ENCODE data around the gene MCTP2. TPM values are rescaled to one million over a fixed set of nuclear protein-coding genes. Genes with fewer than 3 reads are reported as not detected.

Gene MCTP2
- total RNA-seq, 1 experiment from 2014 or later, result 7.4 TPM

GRCh38 chr15:94460624-94461023, 229.3 kb downstream of the MCTP2 start:
- ChIA-PET CTCF (no interaction called here), POLR2A (no interaction called here)
- no peak for DNase-seq (ENCODE audit: low spot score)
- TF ChIP-seq CREB1 (CRISPR knock-in tag; IDR thresholded peaks at IDR 0.05) (no peak), ZNF532 (CRISPR knock-in tag; IDR thresholded peaks at IDR 0.05; ENCODE audit: borderline replicate concordance) (no peak), AR (CRISPR knock-in tag; IDR thresholded peaks at IDR 0.05) (no peak), MXD4 (CRISPR knock-in tag; IDR thresholded peaks at IDR 0.05; ENCODE audit: borderline replicate concordance) (no peak), GRHL2 (CRISPR knock-in tag; IDR thresholded peaks at IDR 0.05; ENCODE audit: insufficient replicate concordance, severe bottlenecking) (no peak), ZMAT4 (CRISPR knock-in tag; IDR thresholded peaks at IDR 0.05) (no peak), SP1 (CRISPR knock-in tag; conservative IDR thresholded peaks at IDR 0.05) (no peak), HMGXB4 (CRISPR knock-in tag; IDR thresholded peaks at IDR 0.05) (no peak)
- Mint-ChIP-seq H3K36me3 (no peaks in the 10 kb centered on the region), H3K9me3 (no peaks in the 10 kb centered on the region), H3K27ac (no peak overlapping the region), H3K4me3 (no peak overlapping the region), H3K4me1 (peaks cover 8% of the 10 kb centered on the region), H3K27me3 (ENCODE audit: low read depth) (no peaks in the 10 kb centered on the region)
- peak; percentile 51 for ATAC-seq

- no peak overlapping the region for H3K4me3 Mint-ChIP-seq
- H3K27me3 Mint-ChIP-seq (ENCODE audit: low read depth), result no peaks in the 10 kb centered on the region
- DNase-seq (ENCODE audit: low spot score), result no peak
- no peaks in the 10 kb centered on the region for H3K36me3 Mint-ChIP-seq
- H3K27ac Mint-ChIP-seq, result no peak overlapping the region
- POLR2A ChIA-PET, result no interaction called here
- no peak for ATAC-seq
- H3K4me1 Mint-ChIP-seq, result peaks cover 3% of the 10 kb centered on the region
- H3K9me3 Mint-ChIP-seq, result no peaks in the 10 kb centered on the region
- CTCF ChIA-PET, result no interaction called here
- TF ChIP-seq GRHL2 (CRISPR knock-in tag; IDR thresholded peaks at IDR 0.05; ENCODE audit: insufficient replicate concordance, severe bottlenecking), result no peak
- no peak for TF ChIP-seq GTF2I (CRISPR knock-in tag; conservative IDR thresholded peaks at IDR 0.05)
- TF ChIP-seq PREB (CRISPR knock-in tag; IDR thresholded peaks at IDR 0.05; ENCODE audit: borderline replicate concordance), result no peak
- TF ChIP-seq PRDM15 (CRISPR knock-in tag; IDR thresholded peaks at IDR 0.05), result no peak
- TF ChIP-seq MLX (CRISPR knock-in tag; IDR thresholded peaks at IDR 0.05), result no peak
These were observed 235.7 kb downstream of the MCTP2 start for GRCh38 chr15:94467034-94467433.

Data from WTC11 (cell line).